HG03159 (cell line): ENCODE results near the gene UQCR11.

ENCODE experiments used
- ATAC-seq: cut with Tn5 transposase; IDR thresholded peaks from one replicate; pipeline ENCODE4 v1.9.1; 2021; ENCODE audit warnings: mild to moderate bottlenecking, moderate library complexity; ENCODE audit not compliant: unreplicated experiment

UQCR11 gene

GRCh38 chr19:1618157-1619093 lies 13.2 kb upstream of the UQCR11 start:
- no peak for ATAC-seq

- no peak for ATAC-seq
These were observed 11.6 kb upstream of the UQCR11 start for GRCh38 chr19:1616875-1617274.

- ATAC-seq = no peak
These were observed 11.1 kb upstream of the UQCR11 start for GRCh38 chr19:1616396-1616795.

- no peak for ATAC-seq
These were observed 10.0 kb upstream of the UQCR11 start for GRCh38 chr19:1615156-1615765.

GRCh38 chr19:1613808-1614570 lies 8.7 kb upstream of the UQCR11 start:
- ATAC-seq = no peak

- ATAC-seq = no peak
These were observed 7.9 kb upstream of the UQCR11 start for GRCh38 chr19:1613146-1613545.

- ATAC-seq = no peak
These were observed 7.1 kb upstream of the UQCR11 start for GRCh38 chr19:1612114-1613086.

GRCh38 chr19:1611353-1611752 lies 6.1 kb upstream of the UQCR11 start:
- ATAC-seq = no peak

GRCh38 chr19:1610579-1610978 lies 5.3 kb upstream of the UQCR11 start:
- ATAC-seq = no peak

GRCh38 chr19:1609680-1610474 lies 4.6 kb upstream of the UQCR11 start:
- ATAC-seq = no peak

GRCh38 chr19:1609103-1609396 lies 3.8 kb upstream of the UQCR11 start:
- ATAC-seq = no peak

GRCh38 chr19:1608359-1609102 lies 3.3 kb upstream of the UQCR11 start:
- ATAC-seq = no peak

- ATAC-seq = no peak
These were observed 933 bp upstream of the UQCR11 start for GRCh38 chr19:1606138-1606651.

GRCh38 chr19:1602091-1602707 lies 3.1 kb downstream of the UQCR11 start:
- ATAC-seq = no peak

GRCh38 chr19:1601613-1602064 lies 3.6 kb downstream of the UQCR11 start:
- ATAC-seq = no peak

- no peak for ATAC-seq
These were observed 5.8 kb downstream of the UQCR11 start for GRCh38 chr19:1599460-1599846.

GRCh38 chr19:1598777-1599459 lies 6.3 kb downstream of the UQCR11 start:
- no peak for ATAC-seq

GRCh38 chr19:1593501-1593772 lies 11.8 kb downstream of the UQCR11 start:
- no peak for ATAC-seq
